ENCODE results near the gene SORBS2.
A peak's percentile ranks its signal among the peaks of the same experiment; 100 is the strongest.

- TF ChIP-seq POLR2A (IDR thresholded peaks at IDR 0.05; ENCODE audit: low read depth, low read length), result peak; percentile 72; the same call in 1 of the 2 replicates
- TF ChIP-seq POLR2AphosphoS5 (IDR thresholded peaks at IDR 0.05; ENCODE audit: low read depth, low read length), result peak; percentile 38; the same call in 1 of the 2 replicates
- no peak; the same call in 1 of the 2 replicates for TF ChIP-seq TAF1 (IDR thresholded peaks at IDR 0.05; ENCODE audit: low read depth, low read length)
- no peak for TF ChIP-seq SPI1 (IDR thresholded peaks at IDR 0.05; ENCODE audit: low read depth, low read length)
- no peak for TF ChIP-seq PAX5 (IDR thresholded peaks at IDR 0.05; ENCODE audit: insufficient read depth, low read length, severe bottlenecking)
- 0 out of 2 replicates have a peak, but pooled peaks have one; percentile 12 for TF ChIP-seq POU2F2 (IDR thresholded peaks at IDR 0.05; ENCODE audit: low read depth, low read length)
Observed at GRCh38 chr4:185587427-185588161, 224.4 kb downstream of the SORBS2 start.

All from GM12891 (cell line).